Right atrium auricular region (tissue), 2 donors: ENCODE measurements around the gene NCBP1. TPM values are rescaled to one million over a fixed set of nuclear protein-coding genes. Genes with fewer than 3 reads are reported as not detected.
"Not testable (repeated sequence)": the region's sequence is repeated elsewhere in the genome, so short reads cannot be mapped to it uniquely, and the experiment has no call there.

Source experiments
- DNase-seq: peaks from one replicate; pipeline ENCODE4 v3.0.0-alpha.2; 2019; ENCODE audit warnings: low spot score
- H3K27ac ChIP-seq, 2 donors: fragments of 200-600 bp; sonication (generic); 1 replicate in 1 of 2; 2 replicates in 1 of 2; pipeline ENCODE4 v1.5.1; 2016 to 2019
- H3K27me3 ChIP-seq, 2 donors: fragments of 200-600 bp; sonication (generic); one replicate each; pipeline versions ENCODE4 v1.5.1 to v1.6.0; 2017 to 2019
- H3K36me3 ChIP-seq: fragments of 200-600 bp; sonication (generic); one replicate; pipeline ENCODE4 v1.5.1; 2016
- H3K4me1 ChIP-seq, 2 donors: fragments of 200-600 bp; sonication (generic); one replicate each; pipeline versions ENCODE4 v1.5.1 to v1.6.0; 2017 to 2019
- H3K4me3 ChIP-seq, 2 donors: fragments of 200-600 bp; sonication (generic); 1 replicate in 1 of 2; 2 replicates in 1 of 2; pipeline ENCODE4 v1.5.1; 2017 to 2019; ENCODE audit warnings: mild to moderate bottlenecking in 1 of 2, moderate library complexity in 1 of 2
- H3K9me3 ChIP-seq, 2 donors: fragments of 200-600 bp; sonication (generic); one replicate each; pipeline ENCODE4 v1.5.1; 2019
- CTCF ChIP-seq, 2 donors: fragments of 200-600 bp; sonication (generic); IDR thresholded peaks; one replicate each; pipeline ENCODE4 v1.5.1; 2019; ENCODE audit warnings: antibody characterized with exemption in 2 of 2
- total RNA-seq, 2 donors: library from RNA; depleted of rRNA; stranded (reverse); fragments of >200 nt; gene quantifications; one replicate each; pipeline ENCODE4 v1.1.0, GENCODE V29; 2016

Gene NCBP1
- total RNA-seq = 10 to 100 TPM; 14.1 to 18.5 TPM

GRCh38 chr9:97632985-97633858, at the start of gene NCBP1, which contains the start of gene TSTD2:
Gene NCBP1 (plus strand): TSS chr9:97633821. CDS start chr9:97633882, 61 bp downstream.
Gene TSTD2 (minus strand): TSS chr9:97633368. CDS start chr9:97627562, 5,806 bp downstream.
- Histone ChIP-seq H3K9me3 (no peaks in the 10 kb centered on the region), H3K27ac (peak within 1 kb of the TSS; percentile 98 to 99), H3K36me3 (no peaks in the 10 kb centered on the region), H3K4me1 (peaks cover 0 to 59% of the 10 kb centered on the region in 2 donors), H3K4me3 (peak within 1 kb of the TSS; percentile 93 to 96), H3K27me3 (no peaks in the 10 kb centered on the region)
- TF ChIP-seq CTCF (IDR thresholded peaks at IDR 0.05) = no peak
- peak; percentile 98 for DNase-seq

- not testable (repeated sequence) for H3K4me3 ChIP-seq, H3K9me3 ChIP-seq, H3K4me1 ChIP-seq, DNase-seq, H3K27ac ChIP-seq, H3K27me3 ChIP-seq
- H3K36me3 ChIP-seq = peaks cover 13% of the 10 kb centered on the region
Observed at GRCh38 chr9:97584778-97585177, 48.8 kb upstream of the NCBP1 start.

DNA sequence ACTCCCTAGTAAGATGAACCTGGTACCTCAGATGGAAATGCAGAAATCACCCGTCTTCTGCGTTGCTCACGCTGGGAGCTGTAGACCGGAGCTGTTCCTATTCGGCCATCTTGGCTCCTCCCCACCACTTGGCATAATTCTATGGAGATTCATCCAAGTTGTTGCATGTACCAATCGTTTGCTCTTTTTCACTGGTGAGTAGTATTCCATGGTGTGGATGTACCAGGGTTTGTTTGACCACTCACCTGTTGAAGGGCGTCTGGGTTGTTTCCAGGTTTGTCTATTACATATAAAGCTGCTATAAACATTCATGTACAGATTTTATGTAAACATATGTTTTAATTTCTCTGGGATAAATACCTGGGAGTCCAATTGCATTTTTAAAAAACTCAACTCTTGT, 46.7 kb upstream of the NCBP1 start:
- DNase-seq, H3K4me1 ChIP-seq, H3K9me3 ChIP-seq, H3K27ac ChIP-seq, H3K4me3 ChIP-seq, H3K27me3 ChIP-seq: not testable (repeated sequence)
- peaks cover 20% of the 10 kb centered on the region for H3K36me3 ChIP-seq

DNA sequence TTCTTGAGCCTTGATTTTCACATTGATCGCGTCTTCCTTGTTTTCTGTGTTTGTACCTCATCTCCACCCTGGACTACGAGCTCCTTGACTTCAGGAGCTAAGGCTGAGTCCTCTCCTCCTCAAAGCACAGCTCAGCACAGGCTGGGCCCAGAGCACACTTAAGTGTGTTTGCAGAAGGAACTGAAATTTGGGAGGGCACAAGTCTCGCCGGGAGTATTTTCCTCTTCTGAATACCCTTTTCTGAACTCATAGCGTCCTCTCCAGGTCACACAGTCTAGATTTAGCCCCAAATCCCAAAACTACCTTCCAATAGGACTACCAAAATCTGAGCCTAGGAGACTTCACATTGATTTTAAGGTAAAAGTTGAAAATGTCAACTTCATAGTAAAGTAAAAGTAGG, 42.1 kb upstream of the NCBP1 start:
- H3K36me3 ChIP-seq = peaks cover 34% of the 10 kb centered on the region
- no peaks in the 10 kb centered on the region for H3K27me3 ChIP-seq
- DNase-seq = no peak
- H3K4me3 ChIP-seq = no peak overlapping the region
- H3K9me3 ChIP-seq = no peaks in the 10 kb centered on the region
- peak overlapping the region in 1 of 2 donors; percentile 11 for H3K27ac ChIP-seq
- no peak for TF ChIP-seq CTCF (IDR thresholded peaks at IDR 0.05)
- peaks cover 0 to 20% of the 10 kb centered on the region in 2 donors for H3K4me1 ChIP-seq

GRCh38 chr9:97592126-97592525, 41.5 kb upstream of the NCBP1 start:
- Histone ChIP-seq H3K27ac (no peak overlapping the region), H3K4me3 (no peak overlapping the region), H3K36me3 (peaks cover 29% of the 10 kb centered on the region), H3K4me1 (peaks cover 0 to 20% of the 10 kb centered on the region in 2 donors), H3K9me3 (no peaks in the 10 kb centered on the region), H3K27me3 (no peaks in the 10 kb centered on the region)
- TF ChIP-seq CTCF (IDR thresholded peaks at IDR 0.05) = no peak
- no peak for DNase-seq

GRCh38 chr9:97593960-97594359, 39.7 kb upstream of the NCBP1 start:
- Histone ChIP-seq H3K27me3 (no peaks in the 10 kb centered on the region), H3K4me1 (peaks cover 0 to 31% of the 10 kb centered on the region in 2 donors), H3K4me3 (no peak overlapping the region), H3K36me3 (peaks cover 20% of the 10 kb centered on the region), H3K9me3 (no peaks in the 10 kb centered on the region), H3K27ac (peak overlapping the region; percentile 81 to 82)
- no peak for TF ChIP-seq CTCF (IDR thresholded peaks at IDR 0.05)
- no peak for DNase-seq
